T-helper 2 cell treated with Interferon-gamma antibody and Interleukin-4, amounts not matched to agents 5 μg/mL and 100 μg/mL, for 36 hours (primary cell): Measurements from ENCODE around the gene SLC51B.
"Not testable (repeated sequence)": the region's sequence is repeated elsewhere in the genome, so short reads cannot be mapped to it uniquely, and the experiment has no call there.

Experiments
- DNase-seq: peaks from one replicate; pipeline ENCODE4 v3.0.0; 2021; ENCODE audit warnings: low spot score
- H3K27ac Mint-ChIP-seq: one replicate; pipeline ENCODE4 v1.8.0; 2021; ENCODE audit warnings: mild to moderate bottlenecking, mixed read lengths
- H3K27me3 Mint-ChIP-seq: one replicate; pipeline ENCODE4 v1.8.0; 2021; ENCODE audit warnings: low read depth, mixed read lengths
- H3K36me3 Mint-ChIP-seq: one replicate; pipeline ENCODE4 v1.8.0; 2021; ENCODE audit warnings: low read depth, mixed read lengths
- H3K4me1 Mint-ChIP-seq: one replicate; pipeline ENCODE4 v1.8.0; 2021; ENCODE audit warnings: low read depth, mixed read lengths
- H3K4me3 Mint-ChIP-seq: one replicate; pipeline ENCODE4 v1.8.0; 2022; ENCODE audit warnings: mild to moderate bottlenecking, moderate library complexity, mixed read lengths
- H3K9me3 Mint-ChIP-seq: one replicate; pipeline ENCODE4 v1.8.0; 2021; ENCODE audit warnings: mixed read lengths

SLC51B gene

GRCh38 chr15:65099801-65100200, 54.6 kb downstream of the SLC51B start:
- H3K27me3 Mint-ChIP-seq, DNase-seq, H3K27ac Mint-ChIP-seq, H3K9me3 Mint-ChIP-seq, H3K4me3 Mint-ChIP-seq, H3K4me1 Mint-ChIP-seq: not testable (repeated sequence)
- peaks cover 15% of the 10 kb centered on the region for H3K36me3 Mint-ChIP-seq

GRCh38 chr15:65100442-65100841, 55.3 kb downstream of the SLC51B start:
- Mint-ChIP-seq H3K27me3 (no peaks in the 10 kb centered on the region), H3K4me3 (no peak overlapping the region), H3K27ac (no peak overlapping the region), H3K36me3 (peaks cover 18% of the 10 kb centered on the region), H3K9me3 (no peaks in the 10 kb centered on the region), H3K4me1 (peaks cover 1% of the 10 kb centered on the region)
- DNase-seq: no peak

- Mint-ChIP-seq H3K27me3 (no peaks in the 10 kb centered on the region), H3K9me3 (no peaks in the 10 kb centered on the region), H3K27ac (no peak overlapping the region), H3K4me1 (peaks cover 4% of the 10 kb centered on the region), H3K36me3 (peaks cover 23% of the 10 kb centered on the region), H3K4me3 (no peak overlapping the region)
- peak; percentile 28 for DNase-seq
These were observed 56.3 kb downstream of the SLC51B start for GRCh38 chr15:65101411-65101890.

- Mint-ChIP-seq H3K4me3 (no peak overlapping the region), H3K9me3 (no peaks in the 10 kb centered on the region), H3K4me1 (peaks cover 4% of the 10 kb centered on the region), H3K27ac (no peak overlapping the region), H3K36me3 (peaks cover 24% of the 10 kb centered on the region), H3K27me3 (no peaks in the 10 kb centered on the region)
- no peak for DNase-seq
These were observed 56.9 kb downstream of the SLC51B start for GRCh38 chr15:65101891-65102708.

- H3K4me3 Mint-ChIP-seq: no peak overlapping the region
- H3K27me3 Mint-ChIP-seq: no peaks in the 10 kb centered on the region
- H3K9me3 Mint-ChIP-seq: no peaks in the 10 kb centered on the region
- peaks cover 4% of the 10 kb centered on the region for H3K4me1 Mint-ChIP-seq
- H3K36me3 Mint-ChIP-seq: peaks cover 25% of the 10 kb centered on the region
- DNase-seq: no peak
- no peak overlapping the region for H3K27ac Mint-ChIP-seq
These were observed 57.7 kb downstream of the SLC51B start for GRCh38 chr15:65102912-65103311.
